B cell (primary cell): ENCODE data around the gene FSD1.

Source experiments
- EZH2 ChIP-seq: IDR thresholded peaks from 2 replicates; pipeline ENCODE4 v1.6.1; 2012; ENCODE audit warnings: borderline replicate concordance, low read depth, mild to moderate bottlenecking, moderate library complexity, low read length; ENCODE audit not compliant: insufficient read depth, poor library complexity, severe bottlenecking
- TF ChIP-seq, protein P1 (sequence below): fragments of 200-600 bp; IDR thresholded peaks from one replicate; pipeline ENCODE4 v1.8.0; 2022; ENCODE audit warnings: antibody characterized with exemption, mild to moderate bottlenecking

DNA sequence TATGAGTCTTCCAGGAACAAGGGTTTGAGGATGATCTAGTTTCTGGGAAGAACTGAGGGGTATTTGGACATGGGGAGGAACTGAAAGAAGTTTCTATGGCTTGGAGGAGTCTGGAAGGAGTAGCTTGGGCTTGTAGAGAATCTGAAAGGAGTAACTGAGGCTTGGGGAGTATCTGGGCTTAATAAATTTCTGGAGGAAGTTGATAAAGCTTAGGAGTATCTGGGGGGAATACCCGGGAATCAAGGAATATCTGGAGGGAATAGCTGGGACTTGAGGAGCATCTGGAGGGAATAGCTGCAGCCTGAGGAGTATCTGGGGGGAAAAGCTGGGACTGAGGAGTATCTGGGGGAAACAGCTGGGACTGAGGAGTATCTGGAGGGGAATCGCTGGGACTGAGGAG lies 16.0 kb downstream of the FSD1 start:
- TF ChIP-seq, protein P1, sequence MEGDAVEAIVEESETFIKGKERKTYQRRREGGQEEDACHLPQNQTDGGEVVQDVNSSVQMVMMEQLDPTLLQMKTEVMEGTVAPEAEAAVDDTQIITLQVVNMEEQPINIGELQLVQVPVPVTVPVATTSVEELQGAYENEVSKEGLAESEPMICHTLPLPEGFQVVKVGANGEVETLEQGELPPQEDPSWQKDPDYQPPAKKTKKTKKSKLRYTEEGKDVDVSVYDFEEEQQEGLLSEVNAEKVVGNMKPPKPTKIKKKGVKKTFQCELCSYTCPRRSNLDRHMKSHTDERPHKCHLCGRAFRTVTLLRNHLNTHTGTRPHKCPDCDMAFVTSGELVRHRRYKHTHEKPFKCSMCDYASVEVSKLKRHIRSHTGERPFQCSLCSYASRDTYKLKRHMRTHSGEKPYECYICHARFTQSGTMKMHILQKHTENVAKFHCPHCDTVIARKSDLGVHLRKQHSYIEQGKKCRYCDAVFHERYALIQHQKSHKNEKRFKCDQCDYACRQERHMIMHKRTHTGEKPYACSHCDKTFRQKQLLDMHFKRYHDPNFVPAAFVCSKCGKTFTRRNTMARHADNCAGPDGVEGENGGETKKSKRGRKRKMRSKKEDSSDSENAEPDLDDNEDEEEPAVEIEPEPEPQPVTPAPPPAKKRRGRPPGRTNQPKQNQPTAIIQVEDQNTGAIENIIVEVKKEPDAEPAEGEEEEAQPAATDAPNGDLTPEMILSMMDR: no peak
- TF ChIP-seq EZH2: no peak
